Subcutaneous abdominal adipose tissue (tissue), 5 donors: ENCODE measurements around the gene PC.

Experiments used
- H3K27ac ChIP-seq: one replicate; pipeline ENCODE4 v1.7.0; 2013; ENCODE audit warnings: low read depth, mild to moderate bottlenecking, inconsistent platforms, low read length, moderate library complexity
- H3K27me3 ChIP-seq, 5 donors: one replicate each; pipeline ENCODE4 v1.7.0; 2013; ENCODE audit warnings: low read length in 5 of 5, inconsistent platforms in 1 of 5; ENCODE audit not compliant: control insufficient read depth in 5 of 5, insufficient read depth in 4 of 5
- H3K36me3 ChIP-seq, 5 donors: one replicate each; pipeline ENCODE4 v1.7.0; 2013; ENCODE audit warnings: low read length in 5 of 5; ENCODE audit not compliant: control insufficient read depth in 5 of 5, insufficient read depth in 5 of 5
- H3K4me1 ChIP-seq, 5 donors: one replicate each; pipeline ENCODE4 v1.7.0; 2013; ENCODE audit warnings: low read length in 5 of 5, mild to moderate bottlenecking in 3 of 5, moderate library complexity in 1 of 5; ENCODE audit not compliant: control insufficient read depth in 5 of 5, insufficient read depth in 5 of 5
- H3K4me3 ChIP-seq, 5 donors: one replicate each; pipeline ENCODE4 v1.7.0; 2013; ENCODE audit warnings: low read length in 5 of 5, low read depth in 1 of 5
- H3K9ac ChIP-seq, 5 donors: one replicate each; pipeline ENCODE4 v1.7.0; 2013; ENCODE audit warnings: low read length in 5 of 5, mild to moderate bottlenecking in 4 of 5, moderate library complexity in 3 of 5
- H3K9me3 ChIP-seq, 5 donors: one replicate each; pipeline ENCODE4 v1.7.0; 2013; ENCODE audit warnings: low read length in 5 of 5; ENCODE audit not compliant: control insufficient read depth in 5 of 5
- donor health status: healthy.
- donor health status: healthy.
- donor health status: healthy.
- donor health status: healthy.
- donor health status: healthy.

PC gene

GRCh38 chr11:66854231-66854661 lies 103.9 kb downstream of the PC start:
- Histone ChIP-seq H3K9me3 (peaks cover 0 to 4% (median 0%) of the 10 kb centered on the region in 5 donors), H3K4me3 (no peak overlapping the region), H3K4me1 (peaks cover 0 to 37% (median 28%) of the 10 kb centered on the region in 5 donors), H3K27me3 (no peaks in the 10 kb centered on the region), H3K27ac (no peak overlapping the region), H3K9ac (no peak overlapping the region), H3K36me3 (peaks cover 0 to 57% (median 48%) of the 10 kb centered on the region in 5 donors)

GRCh38 chr11:66853242-66854229 lies 104.6 kb downstream of the PC start:
- Histone ChIP-seq H3K36me3 (peaks cover 0 to 57% (median 49%) of the 10 kb centered on the region in 5 donors), H3K4me3 (no peak overlapping the region), H3K27ac (no peak overlapping the region), H3K27me3 (no peaks in the 10 kb centered on the region), H3K4me1 (peaks cover 0 to 32% (median 23%) of the 10 kb centered on the region in 5 donors), H3K9me3 (peaks cover 0 to 4% (median 0%) of the 10 kb centered on the region in 5 donors), H3K9ac (no peak overlapping the region)

DNA sequence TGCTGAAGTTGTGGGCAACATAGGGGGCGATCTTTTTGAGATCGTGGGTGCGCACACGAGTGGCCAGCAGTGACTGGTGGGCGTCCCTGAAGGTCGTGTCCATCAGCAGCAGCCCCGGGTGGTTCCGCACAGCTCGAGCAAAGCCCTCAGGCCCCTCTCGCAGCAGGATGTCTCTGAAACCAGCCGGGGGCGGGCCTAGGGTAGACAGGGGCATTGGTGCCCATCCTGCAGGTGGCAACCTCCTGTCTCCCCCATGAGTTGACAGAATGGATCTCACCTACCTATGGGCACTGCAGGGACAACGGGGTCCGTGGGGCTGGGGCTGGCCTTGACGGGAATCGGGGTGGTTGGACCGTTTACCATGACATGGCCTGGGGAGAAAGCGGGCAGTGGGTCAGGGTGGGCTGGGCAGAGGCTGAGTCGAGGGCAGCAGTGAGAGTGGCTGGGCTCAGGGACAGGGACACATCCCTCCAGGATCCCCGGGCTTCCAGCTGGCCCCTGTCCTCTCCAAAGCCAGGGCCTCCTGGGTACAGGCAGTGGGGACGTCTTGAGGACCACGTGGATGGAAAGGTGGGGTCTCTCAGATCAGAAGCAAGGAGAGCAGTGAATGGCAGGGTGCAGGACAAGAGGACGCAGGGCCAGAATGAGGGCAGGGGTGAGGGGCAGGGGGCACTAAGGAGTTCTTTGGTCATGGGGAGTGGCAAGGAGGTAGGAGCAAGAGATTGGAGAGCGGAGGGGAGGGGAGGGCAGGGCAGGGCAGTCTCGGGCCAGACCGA lies 105.5 kb downstream of the PC start:
- Histone ChIP-seq H3K4me3 (no peak overlapping the region), H3K36me3 (peaks cover 0 to 60% (median 58%) of the 10 kb centered on the region in 5 donors), H3K27me3 (no peaks in the 10 kb centered on the region), H3K27ac (no peak overlapping the region), H3K9me3 (no peaks in the 10 kb centered on the region), H3K9ac (no peak overlapping the region), H3K4me1 (peaks cover 0 to 24% (median 14%) of the 10 kb centered on the region in 5 donors)

DNA sequence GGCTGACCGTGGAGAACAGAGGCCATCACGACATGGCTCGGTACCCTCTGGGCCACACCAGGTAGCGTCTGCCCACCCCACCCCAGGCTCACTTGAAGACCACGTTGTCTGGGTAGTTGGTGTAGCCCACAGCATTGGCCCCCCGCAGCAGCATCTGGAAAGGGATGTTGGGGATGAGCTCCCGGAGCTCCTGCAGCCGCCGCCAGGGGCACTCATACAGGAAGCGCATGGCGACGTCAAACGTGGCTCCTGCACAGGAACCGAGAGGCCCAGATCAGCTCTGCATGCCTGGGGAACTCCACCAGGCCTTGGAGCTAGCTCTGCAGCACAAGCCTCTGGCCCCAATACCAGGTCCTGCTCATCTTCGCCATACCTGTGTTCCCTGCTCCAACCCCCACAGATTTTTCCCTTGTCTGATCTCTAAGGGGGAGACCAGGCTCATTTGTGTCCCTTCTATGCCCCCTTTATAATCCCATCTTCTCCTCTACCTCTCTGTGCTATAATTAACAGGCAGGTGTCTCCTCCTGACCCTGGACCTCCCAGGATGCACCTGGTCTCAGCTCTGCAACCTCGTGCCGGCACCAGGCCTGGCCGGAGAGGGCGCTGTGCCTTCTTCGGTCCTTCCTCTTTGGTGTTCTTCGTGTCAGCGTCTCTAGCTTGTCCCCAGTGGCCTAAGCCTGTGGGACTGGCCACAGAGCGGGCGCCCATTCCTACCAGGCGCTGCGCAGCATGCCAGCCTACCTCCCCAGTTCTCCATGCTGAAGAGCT lies 106.3 kb downstream of the PC start:
- H3K36me3 ChIP-seq: peaks cover 0 to 66% (median 62%) of the 10 kb centered on the region in 5 donors
- H3K4me1 ChIP-seq: peaks cover 0 to 20% (median 12%) of the 10 kb centered on the region in 5 donors
- H3K27me3 ChIP-seq: no peaks in the 10 kb centered on the region
- H3K4me3 ChIP-seq: no peak overlapping the region
- H3K27ac ChIP-seq: no peak overlapping the region
- H3K9ac ChIP-seq: no peak overlapping the region
- no peaks in the 10 kb centered on the region for H3K9me3 ChIP-seq

DNA sequence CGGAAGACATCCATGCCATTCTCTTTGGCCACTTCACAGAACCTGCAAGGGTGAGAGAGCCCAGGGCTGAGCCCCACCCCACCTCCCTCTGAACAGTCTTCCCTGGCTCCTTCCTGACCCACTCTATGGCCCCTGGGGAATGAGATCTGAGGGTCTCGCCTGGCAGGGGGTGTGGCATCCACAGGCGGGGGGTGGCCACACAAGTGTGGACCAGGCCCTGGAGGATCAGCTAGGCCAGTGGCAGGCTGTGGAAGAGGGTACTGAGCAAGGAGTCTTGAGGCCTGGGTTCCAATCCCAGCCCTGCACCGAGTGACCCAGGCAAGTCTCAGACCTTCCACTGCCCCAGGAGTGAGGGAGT lies 107.0 kb downstream of the PC start:
- Histone ChIP-seq H3K36me3 (peaks cover 0 to 72% (median 69%) of the 10 kb centered on the region in 5 donors), H3K4me1 (peaks cover 0 to 17% (median 13%) of the 10 kb centered on the region in 5 donors), H3K9ac (no peak overlapping the region), H3K27me3 (no peaks in the 10 kb centered on the region), H3K9me3 (no peaks in the 10 kb centered on the region), H3K4me3 (no peak overlapping the region), H3K27ac (no peak overlapping the region)

DNA sequence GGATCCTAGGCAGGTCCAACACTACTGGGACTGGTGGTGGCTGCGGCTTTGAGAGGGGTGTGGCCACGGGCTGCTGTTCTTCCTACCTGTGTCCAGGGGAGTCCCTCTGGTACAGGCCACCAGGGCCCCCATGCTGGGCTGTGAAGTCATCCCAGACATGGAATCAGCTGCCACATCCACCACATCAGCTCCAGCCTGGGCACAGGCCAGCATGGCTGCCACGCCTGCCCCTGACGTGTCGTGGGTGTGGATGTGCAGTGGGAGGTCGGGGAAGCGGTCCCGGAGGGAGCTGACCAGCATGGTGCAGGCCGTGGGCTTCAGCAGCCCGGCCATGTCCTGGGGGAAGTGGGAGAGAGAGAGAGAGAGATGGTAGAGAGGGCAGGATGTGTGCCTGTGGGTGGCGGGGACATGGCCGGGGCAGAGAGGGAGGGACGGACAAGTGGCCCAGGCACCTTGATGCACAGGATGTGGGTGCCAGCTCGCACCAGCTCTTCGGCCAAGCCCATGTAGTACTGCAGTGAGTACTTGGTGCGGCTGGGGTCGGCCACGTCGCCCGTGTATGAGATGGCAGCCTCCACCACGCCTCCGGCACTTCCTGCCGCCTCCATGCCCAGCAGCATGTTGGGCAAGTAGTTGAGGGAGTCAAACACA lies 107.5 kb downstream of the PC start:
- Histone ChIP-seq H3K9me3 (no peaks in the 10 kb centered on the region), H3K9ac (no peak overlapping the region), H3K36me3 (peaks cover 0 to 77% (median 74%) of the 10 kb centered on the region in 5 donors), H3K27me3 (no peaks in the 10 kb centered on the region), H3K27ac (no peak overlapping the region), H3K4me1 (peaks cover 0 to 14% (median 9%) of the 10 kb centered on the region in 5 donors), H3K4me3 (no peak overlapping the region)

GRCh38 chr11:66850235-66850587 lies 108.0 kb downstream of the PC start:
- Histone ChIP-seq H3K9ac (no peak overlapping the region), H3K36me3 (peaks cover 0 to 82% (median 79%) of the 10 kb centered on the region in 5 donors), H3K9me3 (no peaks in the 10 kb centered on the region), H3K4me3 (no peak overlapping the region), H3K27ac (no peak overlapping the region), H3K4me1 (peaks cover 0 to 9% (median 4%) of the 10 kb centered on the region in 5 donors), H3K27me3 (no peaks in the 10 kb centered on the region)

DNA sequence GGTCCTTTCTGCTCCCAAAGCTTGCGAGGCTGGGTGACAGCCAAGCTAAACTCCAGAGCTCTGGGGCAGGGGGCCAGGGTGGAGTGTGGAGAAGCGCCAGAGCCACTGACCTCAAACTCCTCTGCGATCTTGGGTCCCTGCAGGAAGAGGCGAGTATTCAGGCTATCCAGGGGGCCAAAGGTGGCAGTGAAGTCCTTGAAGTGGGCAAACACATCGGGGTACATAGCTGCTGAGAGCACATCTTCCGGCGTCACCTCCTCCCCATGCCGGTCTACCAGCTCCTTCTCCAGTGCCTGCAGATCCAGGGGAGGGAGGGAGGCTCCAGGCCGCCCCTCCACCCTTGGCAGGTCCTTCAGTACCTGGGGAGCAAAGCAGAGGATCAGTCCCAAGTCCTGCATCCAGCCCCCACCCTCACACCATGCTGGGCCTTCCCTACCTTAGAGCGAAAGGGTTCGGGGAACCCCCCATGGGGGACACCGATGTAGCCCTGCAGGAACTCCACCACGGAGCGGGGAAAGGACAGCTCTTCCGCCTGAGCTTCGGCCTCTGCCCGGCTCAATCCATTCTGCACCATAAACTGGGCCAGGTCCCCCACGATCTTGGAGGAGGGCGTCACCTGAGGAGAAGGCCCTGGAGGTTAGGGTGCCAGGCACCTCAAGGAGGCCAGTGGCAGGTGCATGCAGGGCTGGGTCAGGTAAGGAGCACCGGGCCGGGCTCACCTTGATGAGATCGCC lies 108.5 kb downstream of the PC start:
- H3K36me3 ChIP-seq: peaks cover 0 to 88% (median 80%) of the 10 kb centered on the region in 5 donors
- H3K27ac ChIP-seq: no peak overlapping the region
- peaks cover 0 to 13% (median 8%) of the 10 kb centered on the region in 5 donors for H3K4me1 ChIP-seq
- H3K9me3 ChIP-seq: no peaks in the 10 kb centered on the region
- no peak overlapping the region for H3K4me3 ChIP-seq
- H3K27me3 ChIP-seq: no peaks in the 10 kb centered on the region
- no peak overlapping the region for H3K9ac ChIP-seq
